ENCODE data around the gene AP3S2. TPM values are rescaled to one million over a fixed set of nuclear protein-coding genes. Genes with fewer than 3 reads are reported as not detected.

Gene AP3S2
- total and polyA plus RNA-seq, 2 donors (not counting 1 experiment from before 2014, with no cell fraction given) = 11.3 to 32.3 TPM

DNA sequence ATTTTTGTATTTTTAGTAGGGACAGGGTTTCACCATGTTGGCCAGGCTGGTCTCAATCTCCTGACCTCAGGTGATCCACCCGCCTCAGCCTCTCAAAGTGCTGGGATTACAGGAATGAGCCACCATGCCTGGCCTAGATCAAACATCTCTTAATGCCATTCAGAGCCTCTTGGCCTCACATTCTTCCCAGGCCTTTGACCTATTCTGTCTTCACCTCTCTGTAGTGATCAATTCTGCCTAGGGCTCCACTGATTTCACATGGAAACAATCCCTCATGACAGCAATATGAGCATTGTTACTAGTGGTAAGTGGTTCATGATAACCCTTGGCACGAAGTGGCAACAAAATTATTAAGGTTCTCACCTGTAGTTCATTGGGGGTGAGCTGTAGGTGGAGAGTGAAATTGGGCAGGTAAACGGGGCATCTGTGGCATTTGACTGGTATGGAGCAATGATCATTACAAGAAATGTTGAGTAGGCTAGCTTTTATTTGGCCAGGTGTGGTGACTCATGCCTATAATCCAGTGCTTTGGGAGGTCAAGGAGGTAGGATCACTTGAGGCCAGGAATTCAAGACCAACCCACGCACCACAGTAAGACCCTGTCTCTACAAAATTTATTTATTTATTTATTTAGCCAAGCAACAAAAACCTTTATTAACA, 23.8 kb upstream of the AP3S2 start:
- H3K9ac ChIP-seq (ENCODE audit: low read length) = no peak overlapping the region
- peaks cover 0 to 5% (median 0%) of the 10 kb centered on the region in 3 donors for H3K9me3 ChIP-seq (ENCODE audit: control extremely low read depth in 1 of 3, control insufficient read depth in 2 of 3, insufficient read depth in 1 of 3, low read length in 2 of 3)
- H3K27me3 ChIP-seq (replicated peaks in 1 of 4; ENCODE audit: control extremely low read depth in 1 of 4, control insufficient read depth in 3 of 4, insufficient read depth in 4 of 4, low read length in 3 of 4) = peaks cover 0 to 17% (median 16%) of the 10 kb centered on the region in 4 experiments
- H3K36me3 ChIP-seq (replicated peaks in 1 of 2; ENCODE audit: control extremely low read depth in 1 of 2, control insufficient read depth in 1 of 2, extremely low read depth in 1 of 2, insufficient read depth in 2 of 2, low read length in 1 of 2) = no peaks in the 10 kb centered on the region
- CTCF ChIA-PET = interaction anchor here (1.6 to 3.5 kb wide), 3 partner anchors 11 to 154 kb away, joined by 4 to 15 read pairs (median 6); no protein-coding TSS in a partner anchor
- 87% methylated on average over 3 of the region's 4 CpGs for WGBS (ENCODE audit: insufficient coverage)
- H4K20me1 ChIP-seq (ENCODE audit: control insufficient read depth, insufficient read depth, low read length, poor library complexity, severe bottlenecking) = no peaks in the 10 kb centered on the region
- no peak overlapping the region for H2AFZ ChIP-seq (ENCODE audit: insufficient read depth, low read depth, low read length, poor library complexity, severe bottlenecking)
- POLR2A ChIA-PET = no interaction called here
- peaks cover 30% of the 10 kb centered on the region for H3K27me3 Mint-ChIP-seq
- H3K27ac ChIP-seq (ENCODE audit: low read length in 2 of 2) = no peak overlapping the region
- no peak overlapping the region for H3K4me3 ChIP-seq (ENCODE audit: control extremely low read depth in 1 of 5, extremely low read depth in 1 of 5, insufficient read depth in 1 of 5, low read depth in 2 of 5, low read length in 4 of 5)
- H3K4me1 Mint-ChIP-seq = peaks cover 7% of the 10 kb centered on the region
- intact Hi-C loops (cut with micrococcal nuclease) = no loop called here
- TF ChIP-seq, protein P1, sequence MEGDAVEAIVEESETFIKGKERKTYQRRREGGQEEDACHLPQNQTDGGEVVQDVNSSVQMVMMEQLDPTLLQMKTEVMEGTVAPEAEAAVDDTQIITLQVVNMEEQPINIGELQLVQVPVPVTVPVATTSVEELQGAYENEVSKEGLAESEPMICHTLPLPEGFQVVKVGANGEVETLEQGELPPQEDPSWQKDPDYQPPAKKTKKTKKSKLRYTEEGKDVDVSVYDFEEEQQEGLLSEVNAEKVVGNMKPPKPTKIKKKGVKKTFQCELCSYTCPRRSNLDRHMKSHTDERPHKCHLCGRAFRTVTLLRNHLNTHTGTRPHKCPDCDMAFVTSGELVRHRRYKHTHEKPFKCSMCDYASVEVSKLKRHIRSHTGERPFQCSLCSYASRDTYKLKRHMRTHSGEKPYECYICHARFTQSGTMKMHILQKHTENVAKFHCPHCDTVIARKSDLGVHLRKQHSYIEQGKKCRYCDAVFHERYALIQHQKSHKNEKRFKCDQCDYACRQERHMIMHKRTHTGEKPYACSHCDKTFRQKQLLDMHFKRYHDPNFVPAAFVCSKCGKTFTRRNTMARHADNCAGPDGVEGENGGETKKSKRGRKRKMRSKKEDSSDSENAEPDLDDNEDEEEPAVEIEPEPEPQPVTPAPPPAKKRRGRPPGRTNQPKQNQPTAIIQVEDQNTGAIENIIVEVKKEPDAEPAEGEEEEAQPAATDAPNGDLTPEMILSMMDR (IDR thresholded peaks at IDR 0.05) = no peak
- no peak for TF ChIP-seq EZH2 (IDR thresholded peaks at IDR 0.05; ENCODE audit: borderline replicate concordance, insufficient read depth, low read depth, low read length, poor library complexity, severe bottlenecking)
- ATAC-seq (ENCODE audit: low read depth) (no peak), DNase-seq (no peak)
- peaks cover 6 to 9% of the 10 kb centered on the region in 2 donors for H3K4me1 ChIP-seq (ENCODE audit: control insufficient read depth in 2 of 2, insufficient read depth in 2 of 2, low read length in 2 of 2)
- H3K4me3 Mint-ChIP-seq = no peak overlapping the region
- no peaks in the 10 kb centered on the region for H3K79me2 ChIP-seq (ENCODE audit: control insufficient read depth, insufficient read depth, low read length)
- no peak overlapping the region for H3K4me2 ChIP-seq (replicated peaks; ENCODE audit: low read depth, low read length, poor library complexity, severe bottlenecking)
- no peak overlapping the region for H3K27ac Mint-ChIP-seq
- H3K9me3 Mint-ChIP-seq (ENCODE audit: insufficient read depth) = no peaks in the 10 kb centered on the region

GRCh38 chr15:89916660-89917059, 22.9 kb upstream of the AP3S2 start:
- no peaks in the 10 kb centered on the region for H3K79me2 ChIP-seq (ENCODE audit: control insufficient read depth, insufficient read depth, low read length)
- peaks cover 12 to 13% of the 10 kb centered on the region in 2 donors for H3K4me1 ChIP-seq (ENCODE audit: control insufficient read depth in 2 of 2, insufficient read depth in 2 of 2, low read length in 2 of 2)
- intact Hi-C loops (cut with micrococcal nuclease) = no loop called here
- TF ChIP-seq, protein P1 (IDR thresholded peaks at IDR 0.05) = no peak
- TF ChIP-seq EZH2 (IDR thresholded peaks at IDR 0.05; ENCODE audit: borderline replicate concordance, insufficient read depth, low read depth, low read length, poor library complexity, severe bottlenecking) = no peak
- no peak overlapping the region for H3K4me3 ChIP-seq (ENCODE audit: control extremely low read depth in 1 of 5, extremely low read depth in 1 of 5, insufficient read depth in 1 of 5, low read depth in 2 of 5, low read length in 4 of 5)
- H3K36me3 ChIP-seq (replicated peaks in 1 of 2; ENCODE audit: control extremely low read depth in 1 of 2, control insufficient read depth in 1 of 2, extremely low read depth in 1 of 2, insufficient read depth in 2 of 2, low read length in 1 of 2) = no peaks in the 10 kb centered on the region
- no peak overlapping the region for H3K27ac ChIP-seq (ENCODE audit: low read length in 2 of 2)
- WGBS (ENCODE audit: insufficient coverage) = 67% methylated on average over 1 of the region's 3 CpGs
- no peak overlapping the region for H3K4me2 ChIP-seq (replicated peaks; ENCODE audit: low read depth, low read length, poor library complexity, severe bottlenecking)
- H3K9me3 ChIP-seq (ENCODE audit: control extremely low read depth in 1 of 3, control insufficient read depth in 2 of 3, insufficient read depth in 1 of 3, low read length in 2 of 3) = peaks cover 0 to 5% (median 0%) of the 10 kb centered on the region in 3 donors
- H2AFZ ChIP-seq (ENCODE audit: insufficient read depth, low read depth, low read length, poor library complexity, severe bottlenecking) = no peak overlapping the region
- DNase-seq = no peak
- no peak overlapping the region for H3K9ac ChIP-seq (ENCODE audit: low read length)
- Mint-ChIP-seq H3K4me3 (no peak overlapping the region), H3K27ac (no peak overlapping the region), H3K4me1 (peaks cover 12% of the 10 kb centered on the region), H3K9me3 (ENCODE audit: insufficient read depth) (no peaks in the 10 kb centered on the region), H3K27me3 (peaks cover 35% of the 10 kb centered on the region)
- ChIA-PET CTCF (interaction anchor here (1.1 to 3.5 kb wide), 2 partner anchors 18 to 154 kb away, joined by 7 to 15 read pairs; no protein-coding TSS in a partner anchor), POLR2A (no interaction called here)
- peaks cover 0 to 23% (median 19%) of the 10 kb centered on the region in 4 experiments for H3K27me3 ChIP-seq (replicated peaks in 1 of 4; ENCODE audit: control extremely low read depth in 1 of 4, control insufficient read depth in 3 of 4, insufficient read depth in 4 of 4, low read length in 3 of 4)
- ATAC-seq (ENCODE audit: low read depth) = no peak
- no peaks in the 10 kb centered on the region for H4K20me1 ChIP-seq (ENCODE audit: control insufficient read depth, insufficient read depth, low read length, poor library complexity, severe bottlenecking)

Measured in B cell (primary cell).